OCI-LY3 (cell line): ENCODE measurements around the gene GAK.

Source experiments
- CTCF ChIP-seq: fragments of 200-600, 300-600 bp; sonication (generic); IDR thresholded peaks from 2 replicates; pipeline ENCODE4 v1.5.1; 2014; ENCODE audit warnings: antibody characterized with exemption, low read length, low read depth
- EZH2phosphoT487 ChIP-seq: fragments of 200-600 bp; shearing (Covaris generic); IDR thresholded peaks from 2 replicates; pipeline ENCODE4 v1.6.1; 2018; ENCODE audit warnings: antibody characterized with exemption, mixed run types, low read depth

- TF ChIP-seq EZH2phosphoT487 (no peak), CTCF (no peak)
Observed at GRCh38 chr4:833731-834367, 98.3 kb downstream of the GAK start.
